Cerebellar cortex (tissue), 1 donor: ENCODE measurements around the gene HDAC11.
A peak's percentile ranks its signal among the peaks of the same experiment; 100 is the strongest.
"Not testable (repeated sequence)": the region's sequence is repeated elsewhere in the genome, so short reads cannot be mapped to it uniquely, and the experiment has no call there.

Experiments used
- DNase-seq: peaks from one replicate; pipeline ENCODE4 v3.0.0-alpha.2; 2015; ENCODE audit warnings: low spot score

The HDAC11 gene

DNA sequence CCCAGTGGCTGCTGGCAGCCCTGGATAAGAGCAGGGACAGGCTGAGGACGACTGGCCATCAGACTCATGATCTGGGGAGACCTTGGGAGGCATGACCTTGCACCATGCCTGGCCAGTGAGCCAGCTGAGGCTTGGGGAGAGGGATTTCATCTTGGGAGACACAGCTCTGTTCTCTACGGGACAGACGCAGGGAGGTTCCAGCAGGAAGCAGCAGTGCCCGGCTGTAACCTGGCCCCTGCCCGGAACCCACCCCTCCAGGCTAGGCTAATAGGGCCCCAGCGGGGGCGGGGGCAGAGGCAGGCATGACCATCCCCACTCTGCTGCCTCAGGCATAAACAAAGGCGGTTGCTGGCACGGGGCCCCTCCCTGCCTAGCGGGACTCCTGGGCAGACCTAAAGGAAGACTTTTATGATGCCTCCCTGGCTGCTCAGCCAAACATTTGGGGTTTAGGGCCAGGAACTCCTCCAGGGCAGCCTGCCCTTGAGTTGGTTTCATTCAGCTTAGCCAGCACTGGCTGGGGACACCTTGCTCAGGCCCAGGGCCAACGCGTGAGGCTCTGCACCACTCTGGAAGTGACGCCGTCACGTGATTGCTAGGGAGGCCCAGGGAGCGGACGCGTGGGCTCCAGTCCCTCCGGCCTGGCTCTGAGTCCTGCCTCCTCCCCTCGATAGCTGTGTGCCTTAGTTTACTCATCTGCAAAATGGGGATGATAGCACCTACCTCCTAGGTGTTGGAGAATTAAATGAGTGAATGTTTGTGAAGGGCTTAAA lies 27.6 kb downstream of the HDAC11 start:
- peak; percentile 20 for DNase-seq

DNA sequence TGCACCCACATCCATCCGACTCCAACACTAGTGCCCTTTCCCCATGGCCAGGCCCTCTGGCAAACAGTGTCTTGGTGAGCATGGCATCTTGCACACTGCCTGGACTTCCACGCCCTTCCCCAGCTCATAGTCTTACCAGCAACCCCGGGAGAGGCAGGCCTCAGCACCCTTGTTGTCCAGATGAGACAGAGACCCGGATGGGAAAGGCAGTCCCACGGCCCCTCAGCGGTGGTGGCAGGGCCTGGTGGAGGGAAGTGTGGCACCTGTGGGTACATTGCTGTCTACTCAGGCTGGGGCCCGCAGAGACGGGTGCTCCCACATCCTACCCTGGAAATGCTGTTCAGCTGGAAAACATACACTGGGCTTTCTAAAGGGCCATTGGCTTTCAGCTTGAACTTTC lies 28.4 kb downstream of the HDAC11 start:
- DNase-seq, result no peak

DNA sequence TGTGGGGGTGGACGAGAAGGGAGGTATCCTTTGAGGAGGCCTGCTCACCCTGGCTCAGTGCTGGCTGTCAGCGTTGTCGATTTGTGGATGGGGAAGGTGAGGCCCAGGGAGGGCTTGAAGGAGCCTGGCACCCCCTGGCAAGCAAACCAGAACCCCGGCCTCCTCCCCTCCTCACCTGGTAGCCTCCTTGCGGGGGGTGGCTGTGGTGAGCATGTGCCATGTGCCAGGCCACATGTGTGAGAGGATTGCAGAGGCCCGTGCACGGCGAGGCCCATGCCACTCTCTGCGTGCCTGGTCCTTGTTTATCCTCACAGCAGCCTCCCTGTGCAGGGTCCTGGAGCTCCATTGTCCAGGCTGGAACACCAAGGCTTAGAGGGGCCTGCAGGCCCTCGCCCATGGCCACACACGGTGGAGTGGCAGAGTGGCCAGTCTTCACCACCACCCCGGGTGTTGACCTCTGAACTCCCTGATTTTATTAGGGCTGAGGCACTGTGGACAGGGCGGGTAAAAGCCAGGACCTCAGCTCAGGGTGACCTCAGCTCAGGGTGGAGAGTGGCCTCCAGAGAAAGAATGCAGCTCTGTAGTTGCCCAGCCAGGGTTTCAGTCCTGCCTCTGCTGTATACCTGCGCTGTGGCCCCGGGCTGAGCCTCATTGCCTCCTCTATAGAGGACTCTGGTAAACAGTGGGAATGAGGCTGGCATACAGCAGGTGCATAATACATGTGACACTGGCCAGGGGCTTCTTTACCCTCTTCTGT lies 29.1 kb downstream of the HDAC11 start:
- DNase-seq, result no peak

DNA sequence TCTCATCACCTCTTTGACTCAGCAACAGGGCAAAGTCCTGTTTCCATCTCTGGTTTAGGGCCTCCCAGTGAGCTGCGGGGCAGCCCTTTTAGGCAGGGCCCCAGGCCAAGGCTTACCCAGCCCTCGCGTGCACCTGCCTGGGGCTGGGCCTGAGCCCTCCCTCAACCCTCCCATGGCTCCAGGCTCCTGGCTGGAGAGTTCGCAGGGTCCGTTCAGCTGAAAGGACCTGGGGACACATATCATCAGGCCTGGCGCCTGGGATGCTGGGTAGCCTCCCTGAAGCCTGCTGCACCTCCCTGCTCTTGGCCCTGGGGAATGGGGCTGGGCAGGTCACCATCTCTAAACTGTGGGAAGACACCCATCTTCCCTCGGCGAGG lies 29.7 kb downstream of the HDAC11 start:
- DNase-seq, result no peak

DNA sequence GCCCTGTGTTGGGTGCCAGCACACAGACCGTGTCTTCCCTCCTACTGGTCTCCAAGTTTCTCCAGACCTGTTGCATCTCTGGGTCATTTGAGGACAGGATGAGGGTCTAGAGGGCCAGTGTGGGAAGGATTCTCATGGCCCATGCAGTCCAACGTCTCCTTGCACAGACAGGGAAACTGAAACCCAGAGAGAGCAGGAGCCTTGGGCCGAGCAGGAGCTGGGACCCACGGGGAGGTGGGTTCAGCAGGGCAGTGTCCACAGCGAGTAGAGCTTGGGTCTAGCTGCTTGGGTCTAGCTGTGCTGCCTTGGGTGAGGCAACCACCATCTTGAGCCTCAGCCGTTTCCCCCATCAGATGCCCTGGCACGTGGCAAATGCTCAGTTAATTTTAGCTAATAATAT lies 32.3 kb downstream of the HDAC11 start:
- DNase-seq, result no peak

DNA sequence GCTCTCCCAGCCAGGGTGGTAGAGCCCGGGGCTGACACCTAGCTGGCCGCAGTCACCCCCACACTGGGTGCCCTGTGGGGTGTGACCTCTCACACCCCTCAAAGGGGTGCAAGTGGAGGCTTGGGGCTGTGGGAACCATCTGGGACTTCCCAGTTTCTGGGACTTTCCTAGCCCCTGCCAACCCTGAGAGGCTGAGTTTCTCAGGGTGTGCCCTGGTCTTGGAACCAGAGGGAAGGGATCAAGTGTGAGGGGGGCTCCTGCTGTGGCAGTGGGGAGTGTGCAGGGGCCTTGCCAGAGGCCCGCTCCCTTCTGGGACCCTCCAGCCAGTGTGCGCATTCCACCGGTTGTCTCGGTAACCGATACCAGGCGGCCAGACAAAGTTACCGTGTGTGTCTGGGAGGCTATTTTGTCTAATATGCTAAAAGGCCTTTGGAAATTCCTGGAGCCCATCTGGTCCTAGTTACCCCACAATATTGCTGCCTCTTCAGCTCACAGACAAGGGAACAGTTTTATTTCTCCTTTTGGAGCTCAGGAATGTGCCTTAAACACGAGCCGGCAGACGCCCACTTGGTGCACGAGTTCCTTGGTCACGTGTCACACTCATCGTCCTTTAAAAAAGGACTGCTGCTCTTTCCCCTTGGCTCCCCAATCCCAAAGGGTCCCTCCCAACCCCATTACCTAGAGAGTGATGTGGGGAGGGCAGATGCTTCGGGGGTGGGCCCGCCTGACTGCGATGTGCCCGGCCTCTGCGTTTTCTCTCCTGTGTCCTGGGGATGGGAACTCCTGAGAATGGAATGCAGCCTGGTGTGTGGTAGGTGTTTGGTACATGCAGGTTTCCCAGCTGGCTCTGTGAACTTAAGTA lies 33.2 kb downstream of the HDAC11 start:
- no peak for DNase-seq

DNA sequence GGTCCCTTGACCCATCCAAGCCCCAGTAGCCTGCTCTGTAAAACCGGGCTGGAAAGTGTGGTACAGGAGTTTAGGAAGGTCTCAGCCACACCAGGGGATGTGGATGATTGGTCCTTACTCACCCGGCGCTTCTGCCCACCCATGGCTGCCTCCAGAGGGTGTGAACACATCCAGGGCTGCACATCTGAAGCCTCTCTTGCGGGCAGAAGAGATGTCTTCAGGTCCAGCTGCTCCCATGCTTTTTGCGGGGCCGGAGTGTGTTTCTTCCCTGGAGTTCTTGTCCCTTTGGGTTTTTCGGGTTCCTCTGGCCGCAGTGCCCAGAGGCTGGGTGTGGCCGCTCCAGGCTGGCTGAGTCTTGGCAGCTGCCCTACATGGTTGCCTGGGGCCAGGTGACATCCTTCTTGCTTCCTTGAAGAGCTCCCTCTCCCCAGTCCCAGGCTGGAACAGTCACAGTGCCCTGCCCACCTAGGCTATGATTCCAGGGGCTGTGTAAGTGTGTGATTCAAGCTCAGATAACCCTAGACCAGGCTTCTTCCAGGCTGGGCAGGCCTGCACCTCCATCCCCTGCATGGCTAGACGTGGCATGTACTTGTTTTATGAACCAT lies 33.9 kb downstream of the HDAC11 start:
- DNase-seq, result no peak

DNA sequence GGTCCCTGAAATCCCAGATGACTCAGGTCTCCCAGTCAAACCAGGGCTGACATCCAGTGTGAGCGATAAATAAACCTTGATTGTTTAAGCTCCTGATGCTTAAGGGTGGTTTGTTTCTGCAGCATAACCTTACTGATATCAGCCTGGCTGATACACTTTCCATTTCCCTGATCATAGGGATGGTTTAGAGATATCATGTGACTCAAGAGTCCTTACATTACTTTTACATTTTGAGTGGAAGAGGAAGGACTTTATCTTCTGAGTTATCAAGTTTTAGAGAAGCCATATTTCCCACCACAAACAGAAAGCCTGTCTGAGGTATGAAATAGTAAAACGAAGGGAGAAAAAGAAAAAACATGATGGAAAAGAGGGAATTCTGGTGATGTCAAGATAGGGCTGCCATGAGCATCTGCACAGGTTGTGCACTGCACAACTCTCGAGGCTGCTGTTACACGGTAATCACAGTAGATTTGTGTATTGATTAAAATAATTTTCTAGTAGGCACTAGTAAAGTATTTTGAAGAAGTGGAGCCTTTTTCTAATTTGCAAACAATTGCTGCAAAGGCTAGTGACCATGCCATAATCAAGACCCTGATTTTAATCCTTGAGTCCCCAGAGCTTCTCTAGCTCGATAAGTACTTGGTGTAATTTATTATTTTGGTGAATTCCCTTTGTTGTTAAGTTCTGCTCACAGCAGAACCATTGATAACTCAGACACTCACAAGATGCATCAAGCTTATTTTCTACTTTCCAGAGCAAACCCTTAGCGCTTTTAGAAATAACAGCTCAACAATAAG lies 34.7 kb downstream of the HDAC11 start:
- DNase-seq, result no peak

DNA sequence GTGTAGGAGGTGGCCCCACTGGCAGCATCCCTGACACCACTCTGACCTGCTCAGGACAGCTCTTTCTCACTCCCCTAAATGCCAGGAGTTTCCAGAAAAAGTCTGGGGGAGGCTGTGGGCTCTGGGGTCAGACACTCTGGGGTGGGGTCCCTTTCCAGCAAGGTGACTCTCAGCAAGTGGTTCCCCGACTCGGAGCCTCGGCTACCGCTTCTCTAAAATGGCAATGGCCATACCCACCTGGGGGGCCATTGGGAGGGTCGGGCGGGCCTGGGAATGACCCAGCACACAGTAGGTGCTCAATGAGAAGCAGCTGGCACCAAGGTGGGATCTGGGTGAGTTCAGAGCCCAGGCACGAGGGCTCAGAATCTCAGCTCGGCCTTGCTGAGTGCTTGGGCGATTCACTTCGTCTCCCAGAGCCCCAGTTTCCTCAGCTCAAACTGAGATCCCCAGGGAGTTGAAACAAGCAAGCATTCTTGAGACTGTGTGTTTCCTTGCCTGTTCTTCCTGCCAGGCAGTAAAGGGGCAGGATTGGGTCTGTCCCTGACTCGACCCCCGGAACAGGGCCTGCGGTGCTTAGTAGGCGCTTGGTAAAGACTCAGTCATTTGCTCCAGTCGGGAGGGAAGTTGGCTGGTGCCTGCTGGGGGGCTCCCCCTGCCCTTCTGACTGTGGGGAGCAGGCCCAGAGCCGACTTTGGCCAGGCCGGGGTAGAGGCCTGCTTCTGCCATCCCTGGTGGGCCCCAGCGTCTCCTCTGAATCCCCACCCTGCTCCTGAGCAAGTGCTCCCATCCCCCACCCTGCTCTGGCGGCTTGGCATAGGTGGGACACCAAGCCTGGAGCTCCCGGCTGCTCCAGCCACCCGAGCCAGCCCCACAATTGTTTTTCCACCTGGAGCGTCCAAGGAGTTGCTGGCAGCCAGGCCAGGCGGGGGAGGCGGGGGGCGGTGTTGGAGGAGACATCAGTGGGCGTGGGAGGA lies 36.0 kb downstream of the HDAC11 start:
- no peak for DNase-seq

DNA sequence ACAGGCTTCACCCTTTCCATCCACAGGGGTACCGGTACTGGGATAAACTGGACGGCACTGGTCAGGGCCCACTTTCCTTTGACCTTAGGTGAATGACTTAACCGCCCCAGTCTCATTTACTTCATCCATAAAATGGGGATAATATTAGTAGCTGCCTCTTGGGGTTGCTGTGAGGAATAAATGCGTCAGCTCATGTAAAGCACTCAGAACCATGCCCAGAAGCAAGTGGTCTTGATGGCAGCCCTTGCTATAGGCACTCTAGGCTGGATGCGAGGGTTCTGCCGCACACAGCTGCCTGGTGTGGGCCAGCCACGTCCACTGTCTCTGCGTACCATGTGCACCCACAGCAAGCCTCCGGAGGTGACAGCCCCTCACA lies 36.6 kb downstream of the HDAC11 start:
- DNase-seq, result no peak

DNA sequence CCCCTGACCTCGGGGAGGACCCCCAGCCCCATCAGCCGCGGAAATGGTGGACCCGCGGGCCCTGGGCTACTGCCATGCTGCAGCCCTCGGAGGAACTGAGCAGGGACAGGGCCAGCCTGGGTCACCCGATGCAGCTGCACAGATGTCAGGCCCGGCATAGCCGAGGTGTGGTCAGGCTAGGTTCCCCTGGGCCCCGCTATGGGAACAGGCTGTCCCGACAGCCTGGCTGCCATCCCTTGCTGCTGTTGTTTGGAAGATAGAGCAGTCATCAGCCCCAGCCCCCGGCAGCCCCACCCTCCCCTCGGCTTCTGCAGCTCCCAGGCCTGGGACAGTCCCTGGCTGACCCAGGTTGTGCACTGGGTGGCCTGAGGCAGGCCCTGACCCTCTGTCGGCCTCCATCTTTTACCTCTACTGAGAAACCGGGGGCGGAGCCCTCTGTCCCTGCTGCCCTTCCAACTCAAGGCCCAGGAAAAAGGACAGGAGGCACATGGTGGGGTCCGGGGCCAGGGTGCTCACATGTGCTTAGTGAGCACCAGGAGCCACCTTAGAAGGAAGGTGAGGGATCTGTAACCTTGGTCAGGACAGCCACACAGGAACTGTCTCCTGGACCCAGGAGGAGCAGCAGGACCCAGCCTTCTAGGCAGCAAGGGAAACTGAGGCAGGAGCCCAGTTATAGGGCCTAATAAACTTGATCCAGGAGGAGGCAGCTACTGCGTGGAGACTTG lies 37.3 kb downstream of the HDAC11 start:
- no peak for DNase-seq

DNA sequence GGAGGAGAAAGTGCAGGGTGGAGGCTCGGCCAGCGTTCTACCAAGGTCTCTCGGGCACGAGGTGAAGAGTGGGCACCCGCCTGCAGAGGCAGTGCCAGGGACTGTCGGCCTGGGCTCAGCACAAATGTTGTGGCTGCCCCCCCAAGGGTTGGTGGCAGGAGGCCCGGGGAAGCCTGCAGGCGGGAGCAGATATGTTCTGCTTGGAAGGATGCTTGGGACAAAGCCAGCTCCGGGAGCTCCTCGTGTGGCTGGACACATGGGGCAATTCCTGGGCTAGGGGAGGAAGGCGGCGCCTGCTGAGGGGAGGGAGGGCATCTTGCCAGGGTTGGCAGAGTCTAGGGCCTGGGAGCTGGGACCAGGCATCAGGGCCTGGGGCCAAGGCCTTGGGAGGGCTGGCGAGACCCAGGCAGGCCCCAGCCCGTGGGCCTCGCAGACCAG lies 38.4 kb downstream of the HDAC11 start:
- peak; percentile 96 for DNase-seq

DNA sequence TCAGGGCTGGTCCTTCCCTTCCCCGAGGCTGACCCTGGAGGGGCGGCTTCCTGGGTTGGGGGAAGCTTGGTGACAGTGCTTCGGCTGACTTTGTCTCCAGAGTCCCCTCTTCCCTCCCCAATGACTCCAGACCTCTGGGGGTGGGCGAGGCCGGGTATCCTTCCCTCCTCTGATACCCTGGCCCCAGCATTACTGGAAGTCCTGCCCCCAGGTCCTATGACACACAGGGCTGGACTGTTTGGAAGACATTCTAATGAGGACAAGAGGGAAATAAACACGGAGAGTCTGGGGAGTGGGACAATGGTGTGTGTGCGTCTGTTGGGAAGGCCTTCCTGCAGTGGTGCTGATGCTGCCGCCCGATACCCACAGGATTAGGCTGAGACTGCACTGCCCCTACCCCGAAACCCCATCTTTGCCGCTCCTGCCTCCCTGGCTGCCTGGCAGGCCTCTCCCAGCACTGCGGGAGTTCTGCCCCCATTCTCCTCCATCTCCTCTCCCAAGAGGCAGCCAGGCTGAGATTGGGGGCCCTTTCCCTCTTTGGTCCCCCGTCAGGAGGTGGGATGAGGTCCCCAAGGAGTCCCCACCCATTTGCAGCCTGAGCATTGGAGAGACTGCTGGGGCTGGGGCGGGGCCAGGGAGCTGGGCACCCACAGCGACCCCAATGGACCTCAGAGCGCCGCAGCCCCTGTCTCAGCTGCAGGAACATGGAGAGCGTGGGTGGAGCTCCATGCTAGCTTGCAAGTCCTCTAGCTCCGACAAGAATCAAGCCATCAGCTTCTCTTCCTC lies 39.1 kb downstream of the HDAC11 start:
- no peak for DNase-seq

DNA sequence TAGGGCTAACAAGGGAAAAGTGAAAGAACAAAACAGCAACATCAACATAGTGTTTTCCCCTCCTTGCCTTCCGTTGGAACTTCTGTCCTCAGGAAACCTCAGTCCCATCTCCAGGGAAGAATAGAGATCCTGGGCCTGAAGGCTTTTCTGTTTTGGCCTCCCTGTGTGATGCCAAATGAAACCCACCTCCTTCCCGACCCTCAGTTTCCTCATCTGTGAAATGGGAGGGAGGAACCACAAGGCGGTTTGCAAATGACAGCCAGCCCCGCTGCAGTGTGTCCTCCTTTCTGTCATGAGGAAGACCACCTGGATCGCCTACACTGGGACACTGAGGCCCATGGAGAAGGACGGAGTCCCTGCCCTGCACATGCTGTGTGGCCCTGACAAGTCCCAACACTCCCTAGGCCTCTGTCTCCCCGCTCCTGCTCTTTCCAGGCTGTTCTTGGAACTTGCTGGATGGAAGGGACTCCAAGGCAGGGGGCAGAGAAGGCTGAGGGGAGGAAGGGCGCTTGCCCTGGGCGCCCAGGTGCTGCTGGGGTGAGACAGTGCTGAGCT lies 40.3 kb downstream of the HDAC11 start:
- no peak for DNase-seq

DNA sequence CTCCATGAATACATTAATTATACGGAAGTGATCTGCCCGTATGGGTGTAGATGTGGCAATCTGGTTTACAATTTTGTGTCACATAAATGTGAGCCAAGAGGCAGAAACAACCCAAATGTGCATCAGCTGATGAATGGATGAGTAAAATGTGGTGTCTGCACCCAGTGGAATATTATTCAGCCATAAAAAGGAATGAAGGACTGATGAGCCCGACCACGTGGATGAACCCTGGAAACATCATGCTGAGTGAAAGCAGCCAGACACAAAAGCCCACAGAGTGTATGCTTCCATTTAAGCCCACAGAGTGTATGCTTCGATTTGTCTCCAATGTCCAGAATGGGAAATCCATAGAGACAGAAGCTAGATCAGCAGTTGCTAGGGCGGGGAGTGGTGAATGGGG lies 41.2 kb downstream of the HDAC11 start:
- DNase-seq, result no peak

DNA sequence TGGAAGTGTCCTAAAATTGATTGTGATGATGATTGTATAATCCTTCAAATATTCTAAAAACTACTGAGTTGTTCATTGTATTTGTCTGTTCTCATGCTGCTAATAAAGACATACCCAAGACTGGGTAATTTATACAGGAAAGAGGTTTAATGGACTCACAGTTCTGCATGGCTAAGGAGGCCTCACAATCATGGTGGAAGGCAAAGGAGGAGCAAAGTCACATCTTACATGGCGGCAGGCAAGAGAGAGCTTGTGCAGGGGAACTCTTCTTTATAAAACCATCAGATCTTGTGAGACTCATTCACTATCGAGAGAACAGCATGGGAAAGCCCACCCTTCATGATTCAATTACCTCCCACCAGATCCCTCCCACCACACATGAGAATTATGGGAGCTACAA lies 41.6 kb downstream of the HDAC11 start:
- not testable (repeated sequence) for DNase-seq

DNA sequence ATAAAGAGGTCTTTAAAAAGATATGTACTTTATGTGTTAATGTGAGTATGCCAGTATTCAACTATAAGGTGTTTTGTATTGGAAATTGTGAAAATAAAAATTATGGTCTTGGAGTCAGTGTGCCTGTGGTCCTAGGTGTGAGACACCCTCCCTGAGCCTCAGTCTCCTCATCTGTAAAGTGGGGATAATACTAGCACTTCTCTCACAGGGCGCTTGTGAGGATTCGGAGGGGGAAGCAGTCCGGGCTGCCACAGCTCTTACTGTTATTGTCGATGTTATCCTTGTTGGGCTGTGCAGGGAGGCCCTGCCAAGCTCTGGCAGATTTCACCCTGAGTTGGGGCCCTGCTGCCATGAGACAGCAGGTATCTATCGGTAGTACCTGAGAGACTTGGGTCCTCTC lies 42.1 kb downstream of the HDAC11 start:
- DNase-seq, result no peak

DNA sequence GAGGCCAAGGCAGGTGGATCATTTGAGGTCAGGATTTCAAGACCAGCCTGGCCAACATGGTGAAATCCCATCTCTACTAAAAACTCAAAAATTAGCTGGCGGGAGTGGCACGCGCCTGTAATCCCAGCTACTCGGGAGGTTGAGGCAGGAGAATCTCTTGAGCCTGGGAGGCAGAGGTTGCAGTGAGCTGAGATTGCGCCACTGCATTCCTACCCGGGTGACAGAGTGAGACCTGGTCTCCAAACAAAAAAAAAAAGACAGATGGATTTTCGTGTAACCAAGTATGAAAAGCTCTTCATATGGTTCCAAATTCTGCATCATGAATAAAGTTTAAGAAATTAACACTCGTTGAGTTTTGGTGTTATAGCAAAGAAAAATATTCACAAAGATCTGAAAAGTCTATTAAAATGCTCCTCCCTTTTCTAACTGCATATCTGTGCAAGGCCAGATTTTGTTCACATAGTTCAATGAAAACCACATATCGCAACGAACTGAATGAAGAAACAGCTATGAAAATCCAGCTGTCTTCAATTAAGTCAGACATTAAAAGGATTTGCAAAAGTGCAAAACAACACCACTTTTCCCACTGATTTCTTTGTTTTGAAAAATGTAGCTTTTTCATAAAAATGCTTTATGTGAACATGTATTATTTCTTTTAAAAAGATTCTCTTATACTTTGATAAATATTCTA lies 45.0 kb downstream of the HDAC11 start:
- DNase-seq, result no peak
